B cell (primary cell): ENCODE measurements around the gene BMP7. TPM values are rescaled to one million over a fixed set of nuclear protein-coding genes. Genes with fewer than 3 reads are reported as not detected.

Source experiments
- ATAC-seq: fragments of 200-7000 bp; cut with Tn5 transposase; one replicate; pipeline ENCODE4 v1.10.0; 2021; ENCODE audit warnings: low read depth, mild to moderate bottlenecking, moderate number of reproducible peaks, moderate library complexity
- CTCF ChIA-PET: fragments of 350-600 bp; sonication (Branson Sonifier 250); formaldehyde crosslinking; loops from one replicate; lab custom pipeline; 2021; ENCODE audit warnings: antibody characterized with exemption, inconsistent platforms; lab: Charles Lee
- POLR2A ChIA-PET: fragments of 350-600 bp; sonication (Branson Sonifier 250); formaldehyde crosslinking; loops from one replicate; lab custom pipeline; 2021; ENCODE audit warnings: antibody characterized with exemption; lab: Charles Lee
- DNase-seq: peaks from one replicate; pipeline ENCODE4 v3.0.0; 2013
- H2AFZ ChIP-seq: 2 replicates; pipeline ENCODE4 v1.6.1; 2012; ENCODE audit warnings: mild to moderate bottlenecking, low read depth, low read length; ENCODE audit not compliant: insufficient read depth, poor library complexity, severe bottlenecking
- H3K27ac ChIP-seq, 2 donors: 1 replicate in 1 of 2; 2 replicates in 1 of 2; pipeline ENCODE4 v1.5.1; 2012 to 2013; ENCODE audit warnings: low read length in 2 of 2, mild to moderate bottlenecking in 2 of 2, moderate library complexity in 1 of 2
- H3K27me3 ChIP-seq, 4 experiments: fragments of 200-600 bp in 1 of 4; sonication (generic) in 1 of 4; replicated peaks in 1 of 4; 1 replicate in 2 of 4; 2 replicates in 2 of 4; pipeline versions ENCODE4 v1.6.1 to v1.7.0; 2013 to 2016; ENCODE audit warnings: low read length in 3 of 4, mild to moderate bottlenecking in 2 of 4, mixed read lengths in 1 of 4, moderate library complexity in 1 of 4; ENCODE audit not compliant: insufficient read depth in 4 of 4, control insufficient read depth in 3 of 4; ENCODE audit errors: control extremely low read depth in 1 of 4
- H3K36me3 ChIP-seq, 2 experiments: replicated peaks in 1 of 2; 1 replicate in 1 of 2; 2 replicates in 1 of 2; pipeline versions ENCODE4 v1.6.1 to v1.7.1; 2013; ENCODE audit warnings: low read length in 1 of 2; ENCODE audit not compliant: insufficient read depth in 2 of 2, control insufficient read depth in 1 of 2; ENCODE audit errors: control extremely low read depth in 1 of 2, extremely low read depth in 1 of 2
- H3K4me1 ChIP-seq, 2 donors: fragments of 200-600 bp in 1 of 2; sonication (generic) in 1 of 2; 1 replicate in 1 of 2; 2 replicates in 1 of 2; pipeline versions ENCODE4 v1.5.1 to v1.6.1; 2013 to 2017; ENCODE audit warnings: low read length in 2 of 2; ENCODE audit not compliant: control insufficient read depth in 2 of 2, insufficient read depth in 2 of 2
- H3K4me2 ChIP-seq: replicated peaks from 2 replicates; pipeline ENCODE3; 2012; ENCODE audit warnings: mild to moderate bottlenecking, low read depth, low read length; ENCODE audit not compliant: poor library complexity, severe bottlenecking
- H3K4me3 ChIP-seq, 5 experiments: fragments of 200-600 bp in 1 of 5; sonication (generic) in 1 of 5; 1 replicate in 3 of 5; 2 replicates in 2 of 5; pipeline versions ENCODE4 v1.5.1 to v1.7.0; 2011 to 2016; ENCODE audit warnings: low read length in 4 of 5, mild to moderate bottlenecking in 4 of 5, low read depth in 2 of 5, control low read depth in 1 of 5, moderate library complexity in 1 of 5; ENCODE audit not compliant: insufficient read depth in 1 of 5; ENCODE audit errors: control extremely low read depth in 1 of 5, extremely low read depth in 1 of 5
- H3K79me2 ChIP-seq: fragments of 200-600 bp; sonication (generic); one replicate; pipeline ENCODE4 v1.6.0; 2016; ENCODE audit warnings: low read length; ENCODE audit not compliant: control insufficient read depth, insufficient read depth
- H3K9ac ChIP-seq: fragments of 200-600 bp; sonication (generic); 2 replicates; pipeline ENCODE4 v1.6.1; 2017; ENCODE audit warnings: mild to moderate bottlenecking, low read length, moderate library complexity
- H3K9me3 ChIP-seq, 3 donors: one replicate each; pipeline versions ENCODE4 v1.6.1 to v1.7.1; 2013; ENCODE audit warnings: low read length in 2 of 3; ENCODE audit not compliant: control insufficient read depth in 2 of 3, insufficient read depth in 1 of 3; ENCODE audit errors: control extremely low read depth in 1 of 3
- H4K20me1 ChIP-seq: 2 replicates; pipeline ENCODE4 v1.6.0; 2012; ENCODE audit warnings: mild to moderate bottlenecking, low read length; ENCODE audit not compliant: insufficient read depth, control insufficient read depth, poor library complexity, severe bottlenecking
- H3K27ac Mint-ChIP-seq: one replicate; pipeline ENCODE4 v1.8.0; 2021; ENCODE audit warnings: mixed read lengths
- H3K27me3 Mint-ChIP-seq: one replicate; pipeline ENCODE4 v1.8.0; 2021; ENCODE audit warnings: mixed read lengths
- H3K4me1 Mint-ChIP-seq: one replicate; pipeline ENCODE4 v1.8.0; 2021; ENCODE audit warnings: mixed read lengths
- H3K4me3 Mint-ChIP-seq: one replicate; pipeline ENCODE4 v1.8.0; 2021; ENCODE audit warnings: mixed read lengths
- H3K9me3 Mint-ChIP-seq: one replicate; pipeline ENCODE4 v1.8.0; 2022; ENCODE audit warnings: mixed read lengths; ENCODE audit not compliant: insufficient read depth
- EZH2 ChIP-seq: IDR thresholded peaks from 2 replicates; pipeline ENCODE4 v1.6.1; 2012; ENCODE audit warnings: borderline replicate concordance, low read depth, mild to moderate bottlenecking, moderate library complexity, low read length; ENCODE audit not compliant: insufficient read depth, poor library complexity, severe bottlenecking
- WGBS: methylation state at CpG from one replicate; pipeline ENCODE4 v1.1.5; 2013; ENCODE audit warnings: missing lambda C conversion rate; ENCODE audit not compliant: insufficient coverage; 5-methylcytosine and 5-hydroxymethylcytosine counted together
- intact Hi-C: fragments of 100-400 bp; cut with micrococcal nuclease; formaldehyde crosslinking; loops from one replicate; pipeline ENCODE4 v1.10.0; 2022
- polyA plus RNA-seq: library from polyadenylated mRNA; depleted of rRNA; stranded (reverse); fragments of >200 nt; gene quantifications from 2 replicates; pipeline ENCODE4 v1.2.3, GENCODE V29; 2012
- total RNA-seq, 2 donors: library from RNA; stranded (reverse); fragments of 120-200 nt in 1 of 2; gene quantifications; 1 replicate in 1 of 2; 2 replicates in 1 of 2; pipeline versions ENCODE4 v1.2.3 to v1.2.4, GENCODE V29; 2013 to 2022
- TF ChIP-seq, protein P1 (sequence below): fragments of 200-600 bp; IDR thresholded peaks from one replicate; pipeline ENCODE4 v1.8.0; 2022; ENCODE audit warnings: antibody characterized with exemption, mild to moderate bottlenecking

Gene BMP7
- total and polyA plus RNA-seq, 2 donors (not counting 1 experiment from before 2014, with no cell fraction given): not detected

DNA sequence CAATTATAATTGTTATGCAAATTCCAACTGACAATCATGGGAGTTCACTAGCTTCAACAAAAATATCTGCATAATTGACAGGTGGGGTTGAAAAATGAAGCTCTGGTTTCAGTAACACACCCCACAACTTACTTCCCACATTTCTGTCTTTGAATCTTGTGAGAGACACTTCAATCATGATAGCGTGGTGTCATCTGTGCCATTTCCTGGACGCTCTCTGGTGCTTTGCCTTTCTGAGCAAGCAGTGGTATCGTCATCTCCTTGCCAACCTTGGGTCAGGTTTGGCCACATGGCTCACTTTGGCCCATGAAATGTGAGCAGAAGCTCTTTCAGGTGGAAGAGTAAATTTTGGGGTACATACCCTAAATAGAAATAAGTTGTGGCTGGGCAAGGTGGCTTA is 10.2 kb downstream of the BMP7 start:
- Mint-ChIP-seq H3K9me3 (no peaks in the 10 kb centered on the region), H3K4me1 (no peaks in the 10 kb centered on the region), H3K4me3 (no peak overlapping the region), H3K27me3 (peaks cover 55% of the 10 kb centered on the region), H3K27ac (no peak overlapping the region)
- no peaks in the 10 kb centered on the region for H3K79me2 ChIP-seq
- no peaks in the 10 kb centered on the region for H4K20me1 ChIP-seq
- H3K4me1 ChIP-seq: no peaks in the 10 kb centered on the region
- H3K9me3 ChIP-seq: no peaks in the 10 kb centered on the region
- H3K4me2 ChIP-seq: no peak overlapping the region
- peaks cover 0 to 19% (median 6%) of the 10 kb centered on the region in 4 experiments for H3K27me3 ChIP-seq
- H3K9ac ChIP-seq: no peak overlapping the region
- POLR2A ChIA-PET: no interaction called here
- TF ChIP-seq EZH2: no peak
- TF ChIP-seq, protein P1, sequence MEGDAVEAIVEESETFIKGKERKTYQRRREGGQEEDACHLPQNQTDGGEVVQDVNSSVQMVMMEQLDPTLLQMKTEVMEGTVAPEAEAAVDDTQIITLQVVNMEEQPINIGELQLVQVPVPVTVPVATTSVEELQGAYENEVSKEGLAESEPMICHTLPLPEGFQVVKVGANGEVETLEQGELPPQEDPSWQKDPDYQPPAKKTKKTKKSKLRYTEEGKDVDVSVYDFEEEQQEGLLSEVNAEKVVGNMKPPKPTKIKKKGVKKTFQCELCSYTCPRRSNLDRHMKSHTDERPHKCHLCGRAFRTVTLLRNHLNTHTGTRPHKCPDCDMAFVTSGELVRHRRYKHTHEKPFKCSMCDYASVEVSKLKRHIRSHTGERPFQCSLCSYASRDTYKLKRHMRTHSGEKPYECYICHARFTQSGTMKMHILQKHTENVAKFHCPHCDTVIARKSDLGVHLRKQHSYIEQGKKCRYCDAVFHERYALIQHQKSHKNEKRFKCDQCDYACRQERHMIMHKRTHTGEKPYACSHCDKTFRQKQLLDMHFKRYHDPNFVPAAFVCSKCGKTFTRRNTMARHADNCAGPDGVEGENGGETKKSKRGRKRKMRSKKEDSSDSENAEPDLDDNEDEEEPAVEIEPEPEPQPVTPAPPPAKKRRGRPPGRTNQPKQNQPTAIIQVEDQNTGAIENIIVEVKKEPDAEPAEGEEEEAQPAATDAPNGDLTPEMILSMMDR: no peak
- no peak for DNase-seq
- H3K27ac ChIP-seq: no peak overlapping the region
- no peak for ATAC-seq
- H3K4me3 ChIP-seq: no peak overlapping the region
- intact Hi-C loops: no loop called here
- H2AFZ ChIP-seq: no peak overlapping the region
- WGBS: 70% methylated on average over 2 of the region's 3 CpGs
- CTCF ChIA-PET: interaction anchor here (1.6 kb wide), 1 partner anchor 11 kb away, joined by 4 read pairs; no protein-coding TSS in a partner anchor
- H3K36me3 ChIP-seq: no peaks in the 10 kb centered on the region

- H3K27ac ChIP-seq: no peak overlapping the region
- intact Hi-C loops: no loop called here
- H3K4me3 ChIP-seq: no peak overlapping the region
- no peaks in the 10 kb centered on the region for H3K4me1 ChIP-seq
- ATAC-seq (no peak), DNase-seq (no peak)
- WGBS: 86% methylated on average over 1 of the region's 1 CpG
- peaks cover 47% of the 10 kb centered on the region for H3K27me3 Mint-ChIP-seq
- H3K27me3 ChIP-seq: peaks cover 0 to 18% (median 8%) of the 10 kb centered on the region in 4 experiments
- TF ChIP-seq EZH2: no peak
- TF ChIP-seq, protein P1: no peak
- H2AFZ ChIP-seq: no peak overlapping the region
- no peaks in the 10 kb centered on the region for H3K36me3 ChIP-seq
- no peak overlapping the region for H3K4me3 Mint-ChIP-seq
- no peaks in the 10 kb centered on the region for H3K79me2 ChIP-seq
- no peaks in the 10 kb centered on the region for H3K4me1 Mint-ChIP-seq
- POLR2A ChIA-PET: no interaction called here
- no peaks in the 10 kb centered on the region for H3K9me3 Mint-ChIP-seq
- CTCF ChIA-PET: no interaction called here
- no peak overlapping the region for H3K27ac Mint-ChIP-seq
- no peaks in the 10 kb centered on the region for H3K9me3 ChIP-seq
- H3K9ac ChIP-seq: no peak overlapping the region
- no peaks in the 10 kb centered on the region for H4K20me1 ChIP-seq
- H3K4me2 ChIP-seq: no peak overlapping the region
These were observed 11.3 kb downstream of the BMP7 start for GRCh38 chr20:57255183-57255582.
